OCI-M2 (cell line): ENCODE results near the gene USP24.
A peak's percentile ranks its signal among the peaks of the same experiment; 100 is the strongest.
"Not testable (repeated sequence)": the region's sequence is repeated elsewhere in the genome, so short reads cannot be mapped to it uniquely, and the experiment has no call there.

Experiments used
- DNase-seq: peaks from one replicate; lab custom pipeline; 2025; ENCODE audit not compliant: unreplicated experiment; lab: John Stamatoyannopoulos, UW

USP24 gene

DNA sequence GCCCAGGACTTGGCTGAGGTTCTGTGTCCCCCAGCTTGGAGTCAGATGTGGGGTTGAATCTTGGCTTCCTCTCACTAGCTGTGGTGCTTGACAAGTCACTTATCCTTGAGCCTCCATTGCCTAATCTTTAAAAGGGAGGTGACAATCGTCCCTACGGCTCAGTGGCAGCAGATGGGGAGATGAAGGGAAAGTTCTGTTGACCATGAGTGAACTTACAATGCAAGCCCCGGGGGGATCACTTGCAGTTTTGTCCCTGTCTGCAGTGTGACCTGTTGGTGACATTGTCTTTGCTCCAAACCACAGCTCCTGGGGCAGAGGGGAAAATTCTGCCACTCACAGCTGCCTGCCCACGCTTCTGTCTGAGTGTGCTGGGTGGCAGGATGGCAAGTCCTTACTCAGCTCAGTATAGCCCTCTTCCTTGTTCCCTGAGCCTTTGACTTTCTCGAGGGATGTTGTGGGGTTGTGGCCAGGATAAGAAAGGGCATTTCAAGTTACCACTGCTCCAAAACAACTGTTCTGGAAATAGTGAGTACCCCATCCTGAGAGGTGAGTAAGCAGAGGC is 174.2 kb downstream of the USP24 start:
- DNase-seq, result no peak

DNA sequence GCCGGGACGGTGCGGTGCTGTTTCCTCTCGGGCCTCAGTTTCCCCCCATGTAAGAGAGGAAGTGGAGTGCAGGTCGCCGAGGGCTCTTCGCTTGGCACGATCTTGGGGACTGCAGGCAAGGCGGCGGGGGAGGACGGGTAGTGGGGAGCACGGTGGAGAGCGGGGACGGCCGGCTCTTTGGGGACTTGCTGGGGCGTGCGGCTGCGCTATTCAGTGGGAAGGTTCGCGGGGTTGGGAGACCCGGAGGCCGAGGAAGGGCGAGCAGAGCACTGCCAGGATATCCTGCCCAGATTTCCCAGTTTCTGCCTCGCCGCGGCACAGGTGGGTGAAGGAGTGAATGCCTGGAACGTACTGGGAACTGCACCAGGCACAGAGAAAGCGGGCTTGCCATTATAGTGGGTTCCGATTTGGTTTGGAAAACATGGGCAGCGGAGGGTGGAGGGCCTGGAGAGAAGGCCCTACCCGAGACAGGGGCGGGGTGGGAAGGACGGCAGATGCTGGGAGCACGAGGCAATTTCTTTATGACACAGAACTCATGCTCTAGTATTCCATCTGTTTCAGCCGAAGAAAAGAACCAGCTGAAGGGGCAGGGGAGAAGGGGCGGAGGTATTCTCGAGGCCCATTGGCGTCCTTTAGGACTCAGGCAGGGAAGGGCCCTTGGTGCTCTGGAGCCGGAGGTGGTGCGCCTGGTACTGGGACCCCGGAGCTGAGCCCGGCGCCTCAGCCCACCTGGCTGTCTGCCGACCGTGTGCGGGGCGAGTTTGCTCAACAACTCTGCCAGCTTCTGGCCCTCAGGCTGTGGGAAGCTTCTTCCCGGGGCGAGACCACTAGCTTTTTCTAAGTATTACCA is 174.9 kb downstream of the USP24 start:
- DNase-seq, result no peak

DNA sequence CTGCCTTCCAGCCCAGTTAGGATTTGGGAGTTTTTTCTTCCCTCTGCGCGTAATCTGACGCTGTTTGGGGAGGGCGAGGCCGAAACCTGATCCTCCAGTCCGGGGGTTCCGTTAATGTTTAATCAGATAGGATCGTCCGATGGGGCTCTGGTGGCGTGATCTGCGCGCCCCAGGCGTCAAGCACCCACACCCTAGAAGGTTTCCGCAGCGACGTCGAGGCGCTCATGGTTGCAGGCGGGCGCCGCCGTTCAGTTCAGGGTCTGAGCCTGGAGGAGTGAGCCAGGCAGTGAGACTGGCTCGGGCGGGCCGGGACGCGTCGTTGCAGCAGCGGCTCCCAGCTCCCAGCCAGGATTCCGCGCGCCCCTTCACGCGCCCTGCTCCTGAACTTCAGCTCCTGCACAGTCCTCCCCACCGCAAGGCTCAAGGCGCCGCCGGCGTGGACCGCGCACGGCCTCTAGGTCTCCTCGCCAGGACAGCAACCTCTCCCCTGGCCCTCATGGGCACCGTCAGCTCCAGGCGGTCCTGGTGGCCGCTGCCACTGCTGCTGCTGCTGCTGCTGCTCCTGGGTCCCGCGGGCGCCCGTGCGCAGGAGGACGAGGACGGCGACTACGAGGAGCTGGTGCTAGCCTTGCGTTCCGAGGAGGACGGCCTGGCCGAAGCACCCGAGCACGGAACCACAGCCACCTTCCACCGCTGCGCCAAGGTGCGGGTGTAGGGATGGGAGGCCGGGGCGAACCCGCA is 175.7 kb downstream of the USP24 start, which contains the start of gene PCSK9:
PCSK9 (plus strand) TSS at position 207 of the 741 bp plus-strand sequence; CDS start at position 497, 290 bp downstream.
- no peak for DNase-seq

GRCh38 chr1:55038974-55039341 is 176.2 kb downstream of the USP24 start:
- DNase-seq, result no peak

DNA sequence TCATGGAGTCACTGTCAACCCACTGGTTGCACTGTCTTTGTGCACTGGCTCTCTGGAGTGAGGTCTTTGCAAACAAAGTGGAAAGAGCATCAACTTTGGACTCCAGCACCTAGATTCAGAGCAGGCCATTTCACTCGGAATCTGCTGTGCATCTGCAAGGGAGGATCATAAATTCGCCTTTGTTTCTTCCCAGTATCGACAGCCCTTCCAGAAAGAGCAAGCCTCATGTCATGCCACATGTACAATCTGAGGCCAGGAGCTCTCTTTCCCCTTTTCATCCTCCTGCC is 176.7 kb downstream of the USP24 start:
- DNase-seq, result no peak

DNA sequence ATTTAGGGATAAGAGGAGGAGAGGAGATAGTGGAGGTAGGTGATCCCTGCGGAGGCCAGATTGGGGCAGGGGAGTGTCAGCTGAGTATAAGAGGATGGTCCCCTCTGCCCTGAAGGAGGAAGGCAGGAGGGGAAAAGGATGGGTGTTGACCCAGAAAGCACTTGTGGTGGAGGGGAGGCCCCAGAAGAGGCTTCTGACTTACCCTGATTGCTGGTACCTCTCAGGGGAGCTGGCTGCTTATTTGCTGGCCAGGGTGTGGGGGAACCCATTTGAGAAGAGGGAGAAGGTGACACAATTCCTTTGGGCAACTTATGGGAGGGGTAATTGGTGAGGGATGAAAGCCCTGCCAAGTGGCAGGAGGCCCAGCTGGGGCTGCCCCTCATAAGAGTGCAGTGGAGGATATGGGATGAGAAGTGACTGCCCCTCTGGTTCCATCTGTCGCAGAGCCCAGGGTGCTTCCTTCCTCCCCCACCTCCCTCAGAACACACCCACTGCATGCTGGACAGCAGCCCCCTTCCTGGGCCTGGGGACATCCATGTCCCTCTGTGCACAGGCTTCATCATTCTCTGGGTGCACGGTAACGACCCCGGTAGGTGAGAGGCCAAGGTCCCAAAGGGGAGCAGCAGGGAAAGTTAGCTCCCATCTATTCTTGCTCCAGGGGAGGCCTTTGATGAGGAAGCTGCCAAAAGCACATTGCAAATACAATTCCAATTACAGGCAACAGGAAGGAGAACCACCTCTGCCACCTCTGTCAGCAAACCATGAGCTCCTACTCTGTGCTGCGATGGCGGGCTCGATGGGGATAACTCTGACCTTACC is 177.2 kb downstream of the USP24 start:
- no peak for DNase-seq

DNA sequence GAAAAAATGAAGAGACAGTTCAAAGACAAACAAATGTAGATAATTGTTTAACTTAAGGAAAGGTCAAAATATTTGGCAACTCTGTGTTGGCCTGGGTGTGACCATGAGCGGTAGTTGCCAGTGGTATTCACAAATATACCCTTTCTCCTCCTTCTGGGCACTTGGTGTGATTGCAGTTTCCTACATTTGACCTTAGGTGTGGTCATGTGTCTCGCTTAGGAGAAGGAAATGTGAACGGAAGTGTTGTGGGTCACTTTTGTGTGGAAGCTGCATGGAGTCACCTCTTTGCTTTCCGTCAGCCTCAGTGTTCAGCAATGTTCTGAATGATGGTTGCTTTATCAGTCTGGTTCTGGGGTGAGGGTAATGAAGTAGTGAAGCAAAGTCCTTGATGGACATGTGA is 179.3 kb downstream of the USP24 start:
- no peak for DNase-seq

GRCh38 chr1:55034476-55035133 is 180.6 kb downstream of the USP24 start:
- DNase-seq, result no peak

DNA sequence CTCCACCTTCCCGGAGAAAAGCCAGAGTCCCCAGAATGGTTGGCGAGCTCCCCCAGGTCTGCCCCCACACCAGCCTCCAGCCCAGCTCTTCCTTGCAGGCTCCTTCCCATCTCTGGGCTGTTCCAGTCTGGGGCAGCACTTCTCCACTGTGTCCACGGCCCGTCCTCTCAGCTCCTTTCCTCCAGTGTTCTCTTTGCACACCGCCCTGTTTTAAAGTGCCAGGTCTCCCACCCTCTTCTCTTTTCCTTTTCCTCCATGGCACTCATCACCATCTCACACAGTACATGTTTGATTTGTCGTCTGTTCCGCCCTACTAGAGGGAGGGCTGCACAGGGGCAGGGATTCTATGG is 181.9 kb downstream of the USP24 start:
- no peak for DNase-seq

- DNase-seq, result not testable (repeated sequence)
Observed at GRCh38 chr1:55031098-55031497, 184.1 kb downstream of the USP24 start.

DNA sequence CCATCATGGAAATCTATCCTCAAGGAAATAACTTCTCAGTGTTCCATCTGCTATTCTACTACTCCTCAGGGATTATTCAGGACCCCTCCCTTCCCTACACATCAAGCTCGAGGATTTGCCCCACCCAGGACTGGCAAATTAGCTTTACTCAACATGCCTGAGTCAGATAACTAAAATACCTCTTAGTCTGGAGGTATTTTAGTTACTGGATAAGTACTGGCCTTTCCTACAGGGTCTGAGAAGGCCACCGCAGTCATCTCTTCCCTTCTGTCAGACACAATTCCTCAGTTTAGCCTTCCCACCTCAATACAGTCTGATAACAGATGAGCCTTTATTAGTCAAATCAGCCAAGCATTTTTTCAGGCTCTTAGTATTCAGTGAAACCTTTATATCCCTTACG is 188.5 kb downstream of the USP24 start:
- not testable (repeated sequence) for DNase-seq

DNA sequence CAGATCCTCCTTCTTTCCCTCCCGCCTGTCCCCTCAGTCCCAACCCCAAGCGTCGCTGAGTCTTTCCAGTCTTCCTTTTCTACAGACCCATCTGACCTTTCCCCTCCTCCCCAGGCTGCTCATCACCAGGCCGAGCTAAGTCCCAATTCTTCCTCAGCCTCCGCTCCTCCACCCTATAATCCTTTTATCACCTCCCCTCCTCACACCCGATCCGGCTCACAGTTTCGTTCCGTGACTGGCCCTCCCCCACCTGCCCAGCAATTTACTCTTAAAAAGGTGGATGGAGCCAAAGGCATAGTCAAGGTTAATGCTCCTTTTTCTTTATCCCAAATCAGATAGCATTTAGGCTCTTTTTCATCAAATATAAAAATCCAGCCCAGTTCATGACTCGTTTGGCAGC is 191.0 kb downstream of the USP24 start:
- DNase-seq, result not testable (repeated sequence)

- DNase-seq, result peak; percentile 2
Observed at GRCh38 chr1:55021942-55022546, 193.1 kb downstream of the USP24 start.

- no peak for DNase-seq
Observed at GRCh38 chr1:55018395-55018794, 196.8 kb downstream of the USP24 start.
